ENCODE measurements around the gene FAF2. TPM values are rescaled to one million over a fixed set of nuclear protein-coding genes. Genes with fewer than 3 reads are reported as not detected.

The FAF2 gene
- total RNA-seq, 1 experiment from 2014 or later, result 44.4 TPM

GRCh38 chr5:176547802-176548201, 99.6 kb downstream of the FAF2 start:
- no peak overlapping the region for H4K5ac ChIP-seq (ENCODE audit: insufficient read length, low read depth, low read length)
- no peak overlapping the region for H3K14ac ChIP-seq (ENCODE audit: insufficient read depth, low read length)
- no peak overlapping the region for H3K4ac ChIP-seq (ENCODE audit: low read depth, low read length)
- no peak overlapping the region for H3K27ac Mint-ChIP-seq
- peaks cover 0 to 2% (median 2%) of the 10 kb centered on the region in 3 experiments; a peak in 3 of 7 replicates for H3K36me3 Mint-ChIP-seq (ENCODE audit: insufficient read depth in 1 of 3, low read depth in 3 of 3)
- H2BK120ac ChIP-seq (ENCODE audit: low read depth, low read length, poor library complexity, severe bottlenecking), result no peak overlapping the region
- H3K27ac ChIP-seq (ENCODE audit: insufficient read length, low read depth, low read length), result no peak overlapping the region
- H3K23me2 ChIP-seq (ENCODE audit: insufficient read length, low read depth, low read length, poor library complexity, severe bottlenecking), result peaks cover 5% of the 10 kb centered on the region
- H4K8ac ChIP-seq (replicated peaks; ENCODE audit: insufficient read length, low read depth, low read length), result no peak overlapping the region
- no peak overlapping the region for H3K18ac ChIP-seq (ENCODE audit: insufficient read length, low read depth, low read length)
- no peak overlapping the region for H3K56ac ChIP-seq (ENCODE audit: insufficient read length, low read depth, low read length)
- no peak for DNase-seq
- H3K4me2 ChIP-seq (ENCODE audit: insufficient read depth, insufficient read length, low read length), result no peak overlapping the region
- H2BK15ac ChIP-seq (ENCODE audit: low read depth, low read length), result no peak overlapping the region
- H2AFZ ChIP-seq (ENCODE audit: low read length), result no peak overlapping the region
- H2BK12ac ChIP-seq (ENCODE audit: insufficient read length, low read depth, low read length), result no peak overlapping the region
- no peak overlapping the region for H3K23ac ChIP-seq (ENCODE audit: insufficient read length, low read depth, low read length)
- no peak overlapping the region for H3K4me3 Mint-ChIP-seq
- no peaks in the 10 kb centered on the region for H3K27me3 ChIP-seq (ENCODE audit: insufficient read depth, low read length)
- H3T11ph ChIP-seq (ENCODE audit: low read length), result no peak overlapping the region
- H2BK5ac ChIP-seq (ENCODE audit: insufficient read length, low read length), result no peak overlapping the region
- H3K4me1 ChIP-seq (ENCODE audit: insufficient read depth, low read length), result no peaks in the 10 kb centered on the region
- peaks cover 8 to 14% of the 10 kb centered on the region in 2 experiments for H3K4me1 Mint-ChIP-seq
- H3K9me3 Mint-ChIP-seq, result no peaks in the 10 kb centered on the region
- no peak for TF ChIP-seq CTCF (conservative IDR thresholded peaks at IDR 0.05)
- H3K9me3 ChIP-seq (ENCODE audit: control insufficient read depth, low read depth, low read length), result no peaks in the 10 kb centered on the region
- no peaks in the 10 kb centered on the region for H4K20me1 ChIP-seq (ENCODE audit: control insufficient read depth, insufficient read depth, insufficient read length)
- H2BK20ac ChIP-seq (ENCODE audit: low read depth, low read length, poor library complexity, severe bottlenecking), result no peak overlapping the region
- no CpG with 5 or more reads among the region's 8 CpGs for WGBS (ENCODE audit: extremely low coverage, insufficient read length, low lambda C conversion rate)
- H3K79me1 ChIP-seq (ENCODE audit: insufficient read depth, low read depth, low read length, poor library complexity, severe bottlenecking), result no peaks in the 10 kb centered on the region
- H4K91ac ChIP-seq (ENCODE audit: insufficient read length, low read depth, low read length), result no peak overlapping the region
- peaks cover 7% of the 10 kb centered on the region for H3K27me3 Mint-ChIP-seq (ENCODE audit: low read depth)
- H3K79me2 ChIP-seq (ENCODE audit: insufficient read depth, low read length), result no peaks in the 10 kb centered on the region
- no peak overlapping the region for H3K9ac ChIP-seq (ENCODE audit: extremely low read depth, insufficient read length, low read length)
- no peak overlapping the region for H2AK5ac ChIP-seq (ENCODE audit: insufficient read length, low read length)

Measured in H9 (cell line).